ENCODE data around the gene IGFL2.

DNA sequence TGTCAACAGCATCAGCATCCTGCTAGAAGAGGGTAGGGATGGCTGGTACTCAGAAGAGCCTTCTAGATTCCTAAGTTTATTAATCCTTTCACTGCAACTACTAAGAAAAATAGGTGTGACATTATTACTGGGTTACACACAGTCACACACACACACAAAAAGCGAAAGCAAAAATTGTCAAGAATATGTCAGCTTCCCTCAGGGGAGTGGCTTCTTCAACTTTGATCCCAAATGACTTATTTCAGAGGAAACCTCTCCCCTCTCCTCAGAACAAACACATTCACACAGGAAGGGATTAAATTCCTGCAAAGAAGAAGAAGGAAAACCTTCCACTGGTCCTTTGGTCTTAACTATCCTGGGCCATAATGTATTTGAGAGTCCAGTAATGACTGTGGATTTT, 61.4 kb downstream of the IGFL2 start:
- TF ChIP-seq, protein P1, sequence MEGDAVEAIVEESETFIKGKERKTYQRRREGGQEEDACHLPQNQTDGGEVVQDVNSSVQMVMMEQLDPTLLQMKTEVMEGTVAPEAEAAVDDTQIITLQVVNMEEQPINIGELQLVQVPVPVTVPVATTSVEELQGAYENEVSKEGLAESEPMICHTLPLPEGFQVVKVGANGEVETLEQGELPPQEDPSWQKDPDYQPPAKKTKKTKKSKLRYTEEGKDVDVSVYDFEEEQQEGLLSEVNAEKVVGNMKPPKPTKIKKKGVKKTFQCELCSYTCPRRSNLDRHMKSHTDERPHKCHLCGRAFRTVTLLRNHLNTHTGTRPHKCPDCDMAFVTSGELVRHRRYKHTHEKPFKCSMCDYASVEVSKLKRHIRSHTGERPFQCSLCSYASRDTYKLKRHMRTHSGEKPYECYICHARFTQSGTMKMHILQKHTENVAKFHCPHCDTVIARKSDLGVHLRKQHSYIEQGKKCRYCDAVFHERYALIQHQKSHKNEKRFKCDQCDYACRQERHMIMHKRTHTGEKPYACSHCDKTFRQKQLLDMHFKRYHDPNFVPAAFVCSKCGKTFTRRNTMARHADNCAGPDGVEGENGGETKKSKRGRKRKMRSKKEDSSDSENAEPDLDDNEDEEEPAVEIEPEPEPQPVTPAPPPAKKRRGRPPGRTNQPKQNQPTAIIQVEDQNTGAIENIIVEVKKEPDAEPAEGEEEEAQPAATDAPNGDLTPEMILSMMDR (IDR thresholded peaks at IDR 0.05) = no peak
- no peak for TF ChIP-seq POLR2AphosphoS5 (IDR thresholded peaks at IDR 0.05)
